Middle frontal gyrus (tissue), 1 donor: Measurements from ENCODE around the gene CSPG5.

Experiments used
- DNase-seq: peaks from one replicate; pipeline ENCODE4 v3.0.0-alpha.2; 2015; ENCODE audit warnings: low spot score; ENCODE audit errors: extremely low spot score

CSPG5 gene

DNA sequence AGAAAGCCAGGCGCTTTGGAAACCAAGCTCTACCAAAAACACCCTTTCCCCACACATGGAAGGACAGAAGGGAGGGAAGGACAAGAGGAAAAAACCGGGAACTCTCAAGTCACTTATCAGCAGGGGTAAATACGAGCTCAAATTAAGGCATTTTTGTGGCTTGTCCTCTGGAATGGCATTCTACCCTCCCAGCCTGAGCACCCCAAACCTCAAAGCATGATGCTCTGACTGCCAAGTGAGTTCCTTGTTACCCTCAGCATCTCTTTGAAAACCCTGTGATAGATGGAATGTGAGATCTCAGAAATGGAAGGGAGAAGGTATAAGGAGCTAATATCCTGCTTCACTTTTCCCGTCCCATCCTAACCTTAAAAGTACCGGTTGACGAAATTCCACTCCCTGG lies 8.1 kb upstream of the CSPG5 start:
- no peak for DNase-seq

DNA sequence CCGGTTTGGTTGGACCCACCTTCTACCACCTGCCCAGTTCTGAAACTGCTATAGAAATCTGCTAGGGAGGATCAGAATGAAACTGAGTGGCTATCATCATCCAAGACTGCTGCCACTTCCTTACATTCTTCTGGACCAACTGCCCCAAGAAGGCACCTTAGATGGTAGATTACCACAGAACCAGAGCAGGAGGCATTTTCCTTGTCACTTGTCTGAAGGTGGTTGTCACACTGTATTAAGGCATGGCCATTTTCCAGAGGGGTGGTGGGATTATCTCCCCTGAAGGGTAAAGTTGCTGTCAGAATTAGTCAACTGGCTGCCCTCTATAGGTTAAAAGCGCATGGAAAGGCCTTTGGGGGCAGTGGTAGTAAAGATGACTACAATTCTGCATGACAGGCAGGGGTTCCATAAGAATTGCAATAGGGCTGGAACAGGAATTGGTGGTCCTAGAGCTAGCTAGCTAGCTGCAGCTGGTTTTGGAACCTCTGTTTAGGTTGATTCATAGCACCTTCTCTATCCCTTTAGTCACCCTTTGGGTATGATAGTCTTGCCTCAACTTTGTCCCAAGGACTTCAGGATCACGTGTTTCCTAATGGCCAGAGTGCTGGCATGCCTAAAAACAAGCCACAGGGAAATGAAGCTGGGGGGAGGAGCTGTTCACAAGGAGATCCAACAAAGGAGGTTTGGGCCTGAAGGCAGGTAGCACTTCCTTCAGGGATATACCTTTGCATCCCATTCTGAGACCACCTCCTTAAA lies 4.8 kb upstream of the CSPG5 start:
- no peak for DNase-seq

DNA sequence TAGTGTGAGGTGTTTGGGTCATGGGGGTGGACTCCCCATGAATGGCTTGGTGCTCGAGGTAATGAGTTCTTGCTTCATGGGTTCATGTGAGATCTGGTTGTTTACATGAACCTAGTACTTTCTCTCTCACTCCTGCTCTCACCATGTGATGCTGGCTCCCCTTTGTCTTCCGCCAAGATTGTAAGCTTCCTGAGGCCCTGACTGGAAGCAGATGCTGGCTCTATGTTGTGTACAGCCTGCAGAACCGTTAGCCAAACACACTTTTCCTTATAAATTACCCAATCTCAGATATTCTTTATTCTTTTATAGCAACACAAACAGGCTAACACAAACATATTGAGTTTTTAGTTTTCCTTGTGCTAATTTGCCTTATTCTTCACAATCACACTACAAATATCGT lies 3.2 kb upstream of the CSPG5 start:
- no peak for DNase-seq

DNA sequence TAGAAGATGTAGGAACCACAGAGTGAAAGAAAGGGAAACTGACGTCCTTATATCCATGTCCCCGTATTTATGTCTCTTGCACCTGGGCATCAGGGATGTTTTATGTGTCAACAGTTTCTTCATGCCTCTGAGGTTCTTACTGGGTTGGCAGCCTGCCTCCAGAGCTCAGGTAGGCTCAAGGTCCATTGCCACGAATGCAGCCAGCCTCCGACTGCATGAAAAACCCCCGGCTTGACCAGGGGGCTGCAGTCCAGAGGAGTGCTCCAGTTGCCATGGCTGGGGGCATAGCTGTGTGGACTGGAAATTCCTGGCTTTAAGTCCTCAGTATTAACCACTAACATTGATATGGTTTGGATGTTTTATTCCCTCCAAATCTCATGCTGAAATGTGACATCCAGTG lies 2.8 kb upstream of the CSPG5 start:
- no peak for DNase-seq

DNA sequence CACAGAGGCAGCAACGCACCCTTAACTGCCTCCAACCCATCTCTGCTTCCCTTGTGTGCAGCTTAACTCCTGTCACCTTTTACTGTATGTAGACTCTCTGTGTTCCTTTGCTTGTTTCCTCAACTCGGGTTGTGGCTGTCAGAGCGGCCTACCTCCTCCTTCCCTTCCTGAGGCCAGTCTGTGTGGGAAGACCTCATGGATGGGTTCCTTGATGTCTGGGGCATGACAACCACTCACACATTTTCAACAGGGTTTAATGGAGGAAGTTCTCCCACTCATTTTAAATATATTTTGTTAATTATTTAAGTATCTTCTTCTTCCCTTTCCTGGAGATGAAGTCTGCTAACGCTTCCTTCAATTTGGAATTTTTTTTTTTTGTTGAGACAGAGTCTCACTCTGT lies 1.8 kb upstream of the CSPG5 start:
- no peak for DNase-seq

- DNase-seq, result no peak
These were observed 1.2 kb upstream of the CSPG5 start for GRCh38 chr3:47579875-47580274.

GRCh38 chr3:47578119-47578632 lies 489 bp downstream of the CSPG5 start:
- no peak for DNase-seq

- no peak for DNase-seq
These were observed 1.0 kb downstream of the CSPG5 start for GRCh38 chr3:47577583-47578118.

GRCh38 chr3:47573190-47574172 lies 5.2 kb downstream of the CSPG5 start:
- no peak for DNase-seq

- no peak for DNase-seq
These were observed 7.1 kb downstream of the CSPG5 start for GRCh38 chr3:47571391-47572175.

DNA sequence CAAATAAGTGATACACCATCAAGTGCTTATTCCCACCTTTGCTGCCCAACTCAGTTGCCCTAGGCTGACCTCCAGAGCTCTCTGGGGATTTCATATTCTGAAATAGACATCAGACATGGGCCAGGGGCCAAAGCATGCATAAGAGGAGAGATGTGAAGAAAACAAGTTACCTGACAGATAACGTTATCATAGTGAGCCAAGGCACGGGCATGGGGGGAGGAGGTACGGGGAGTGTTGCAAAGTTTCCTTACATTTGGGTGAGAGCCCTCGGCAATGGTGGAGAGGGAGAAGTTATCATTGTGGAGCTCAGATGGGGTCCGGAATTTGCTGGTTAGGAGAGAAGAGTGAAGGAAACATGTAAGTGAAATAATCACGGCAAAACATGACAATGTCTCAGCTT lies 9.8 kb downstream of the CSPG5 start:
- no peak for DNase-seq

DNA sequence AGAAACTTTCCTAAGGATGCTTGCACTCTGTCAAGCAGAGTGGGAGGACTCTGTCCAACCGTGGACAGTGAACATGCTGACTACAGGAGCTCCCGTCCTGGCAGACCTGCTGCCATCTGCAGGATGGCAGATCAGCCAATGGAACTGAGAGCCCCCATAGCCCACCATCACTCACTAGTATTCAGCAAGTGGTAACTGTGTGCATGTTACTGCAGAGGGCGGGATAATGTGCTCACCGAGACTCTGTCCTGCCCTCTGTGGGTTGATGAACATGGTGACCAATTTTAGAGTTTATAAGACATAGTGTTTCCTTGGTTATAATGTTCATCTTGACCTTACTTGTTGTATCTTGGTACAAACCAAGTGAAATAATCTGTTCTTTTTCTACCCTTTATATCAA lies 11.5 kb downstream of the CSPG5 start:
- no peak for DNase-seq

- no peak for DNase-seq
These were observed 12.0 kb downstream of the CSPG5 start for GRCh38 chr3:47566667-47567066.

DNA sequence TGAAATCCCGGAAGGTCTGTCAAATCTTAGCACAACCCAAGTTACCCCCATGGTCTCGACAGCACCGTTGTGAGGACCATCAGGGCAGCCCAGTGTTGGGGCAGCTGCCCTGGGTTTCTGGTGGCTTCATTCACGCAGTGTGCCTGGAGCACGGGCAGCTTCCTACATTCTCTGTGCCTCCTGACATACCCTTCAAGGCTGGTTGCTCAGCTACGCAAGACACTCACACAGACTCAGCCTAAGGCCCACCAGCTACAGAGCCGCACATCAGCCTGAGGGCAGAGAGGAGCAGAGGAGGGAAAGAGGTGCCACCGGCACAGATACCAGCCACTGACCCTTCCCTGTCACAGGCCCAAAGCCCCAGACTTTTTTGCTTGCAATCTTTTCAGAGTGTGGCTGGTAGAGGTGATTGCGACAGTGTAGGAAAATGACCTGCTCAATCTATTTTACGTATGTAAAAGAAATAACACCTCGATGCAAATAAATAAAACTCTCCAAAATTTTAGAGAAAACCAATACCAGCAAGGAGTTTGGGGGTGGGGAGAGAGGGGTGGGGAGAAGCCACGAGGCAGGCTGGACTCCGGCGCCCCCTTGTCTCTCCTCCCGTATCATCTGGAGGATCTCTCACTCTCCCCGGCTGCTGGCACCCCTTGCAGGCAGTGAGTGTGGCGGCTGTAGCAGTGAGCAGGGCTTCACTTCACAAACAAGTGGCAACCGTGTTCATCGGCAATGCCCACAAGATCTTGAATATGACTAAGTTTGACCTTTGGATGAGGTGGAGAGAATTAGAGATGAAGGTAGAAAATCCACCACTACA lies 12.7 kb downstream of the CSPG5 start:
- no peak for DNase-seq

GRCh38 chr3:47556351-47556750 lies 22.3 kb downstream of the CSPG5 start:
- no peak for DNase-seq

DNA sequence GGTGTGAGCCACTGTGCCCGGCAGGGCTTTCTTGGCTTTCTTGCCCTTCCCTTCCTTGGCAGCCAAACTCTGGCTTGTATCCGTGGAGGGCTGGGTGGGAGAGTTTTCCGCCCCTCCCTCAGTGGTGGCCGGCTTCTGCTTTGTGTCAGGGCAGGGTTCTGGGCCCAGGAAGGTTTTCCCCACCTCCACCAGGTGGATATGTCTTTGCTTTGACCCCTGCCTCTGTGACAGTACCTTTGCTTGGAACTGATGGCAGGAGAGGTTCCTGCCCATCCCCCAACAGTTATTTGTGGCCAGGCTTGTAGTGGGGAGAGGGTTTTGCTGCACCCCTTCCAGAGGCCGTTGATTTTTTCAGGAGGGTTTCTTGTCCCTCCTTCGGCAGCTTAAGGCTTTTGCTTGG lies 24.3 kb downstream of the CSPG5 start:
- DNase-seq, result no peak

DNA sequence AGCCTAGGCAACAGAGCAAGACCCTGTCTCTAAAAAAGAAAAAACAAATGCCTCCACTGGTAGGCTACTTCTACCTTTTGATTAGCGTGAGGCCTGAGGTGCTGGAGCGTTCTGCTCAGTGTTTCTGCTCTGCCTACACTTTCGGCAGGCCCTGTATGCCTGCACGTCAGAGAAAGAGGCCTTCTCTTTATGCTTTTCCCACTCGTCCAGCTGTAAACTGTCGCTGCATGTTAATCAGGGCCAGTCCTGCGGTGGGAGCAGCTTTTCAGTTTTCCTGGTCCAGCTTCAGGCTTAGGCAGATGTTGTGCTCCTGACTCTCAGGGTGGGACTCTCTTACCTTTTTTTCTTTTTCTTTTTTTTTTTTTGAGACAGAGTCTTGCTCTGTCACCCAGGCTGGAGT lies 25.3 kb downstream of the CSPG5 start:
- no peak for DNase-seq

GRCh38 chr3:47542471-47543173 lies 36.0 kb downstream of the CSPG5 start:
- peak; percentile 22 for DNase-seq

DNA sequence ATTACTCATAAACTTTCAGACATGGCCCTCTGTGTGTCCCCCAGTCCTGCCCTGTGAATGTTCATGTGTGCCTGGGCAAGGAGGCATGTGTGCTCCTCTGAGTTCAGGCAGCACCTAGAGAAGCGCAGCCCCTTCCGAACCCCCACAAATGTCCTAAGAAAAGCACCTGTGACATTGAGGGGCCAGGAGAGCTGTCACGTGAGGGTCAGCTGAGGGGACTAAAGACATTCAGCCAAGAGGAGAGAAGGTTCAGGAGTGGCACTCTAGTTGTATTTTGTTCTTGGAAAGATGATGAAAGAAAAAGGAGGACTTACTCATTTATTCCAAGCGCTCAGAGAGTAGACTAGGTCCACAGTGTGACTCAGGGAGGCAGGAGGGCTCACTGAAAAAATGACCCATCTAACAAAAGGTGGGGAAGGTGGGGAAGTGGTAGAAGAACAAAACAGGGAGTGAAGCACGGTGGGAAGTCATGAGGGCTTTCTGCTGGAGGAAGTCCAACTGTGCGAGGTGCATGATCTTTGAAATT lies 37.0 kb downstream of the CSPG5 start:
- no peak for DNase-seq
